ENCODE measurements around the gene CELF2. TPM values are rescaled to one million over a fixed set of nuclear protein-coding genes. Genes with fewer than 3 reads are reported as not detected.

CELF2 gene
- total RNA-seq, 3 donors from 2014 or later = 40.0 to 178 (median 45.6) TPM

- H3K4me3 ChIP-seq = no peak overlapping the region
- DNase-seq (ENCODE audit: low spot score in 2 of 2) = no peak
- H3K27ac ChIP-seq = peak overlapping the region in 1 of 2 donors; percentile 32
- H3K4me1 ChIP-seq = no peaks in the 10 kb centered on the region
- intact Hi-C loops (cut with DNase I; ENCODE audit: low total_unique reads) = no loop called here
- no peaks in the 10 kb centered on the region for H3K36me3 ChIP-seq
- TF ChIP-seq POLR2A (IDR thresholded peaks at IDR 0.05) (no peak), POLR2AphosphoS5 (IDR thresholded peaks at IDR 0.05) (no peak), CTCF (IDR thresholded peaks at IDR 0.05) (no peak)
- no peaks in the 10 kb centered on the region for H3K27me3 ChIP-seq
- H3K9me3 ChIP-seq = no peaks in the 10 kb centered on the region
Measured at GRCh38 chr10:11329062-11329673, 311.5 kb downstream of the CELF2 start.

GRCh38 chr10:11330383-11331045, 312.8 kb downstream of the CELF2 start:
- Histone ChIP-seq H3K4me3 (no peak overlapping the region), H3K36me3 (no peaks in the 10 kb centered on the region), H3K27me3 (no peaks in the 10 kb centered on the region), H3K9me3 (no peaks in the 10 kb centered on the region), H3K4me1 (no peaks in the 10 kb centered on the region), H3K27ac (peak overlapping the region in 1 of 2 donors; percentile 43)
- no peak for DNase-seq (ENCODE audit: low spot score in 2 of 2)
- intact Hi-C loops (cut with DNase I; ENCODE audit: low total_unique reads) = no loop called here
- TF ChIP-seq POLR2A (IDR thresholded peaks at IDR 0.05) = no peak
- TF ChIP-seq POLR2AphosphoS5 (IDR thresholded peaks at IDR 0.05) = no peak
- TF ChIP-seq CTCF (IDR thresholded peaks at IDR 0.05) = no peak

GRCh38 chr10:11331046-11331577, 313.4 kb downstream of the CELF2 start:
- no peak overlapping the region for H3K27ac ChIP-seq
- H3K4me3 ChIP-seq = no peak overlapping the region
- no peaks in the 10 kb centered on the region for H3K36me3 ChIP-seq
- H3K27me3 ChIP-seq = no peaks in the 10 kb centered on the region
- H3K4me1 ChIP-seq = no peaks in the 10 kb centered on the region
- intact Hi-C loops (cut with DNase I; ENCODE audit: low total_unique reads) = no loop called here
- DNase-seq (ENCODE audit: low spot score in 2 of 2) = no peak
- no peak for TF ChIP-seq POLR2A (IDR thresholded peaks at IDR 0.05)
- no peak for TF ChIP-seq CTCF (IDR thresholded peaks at IDR 0.05)
- TF ChIP-seq POLR2AphosphoS5 (IDR thresholded peaks at IDR 0.05) = no peak
- no peaks in the 10 kb centered on the region for H3K9me3 ChIP-seq

GRCh38 chr10:11331726-11332125, 314.1 kb downstream of the CELF2 start:
- Histone ChIP-seq H3K27ac (no peak overlapping the region), H3K4me1 (no peaks in the 10 kb centered on the region)
- no peak for TF ChIP-seq POLR2AphosphoS5 (IDR thresholded peaks at IDR 0.05)

GRCh38 chr10:11332846-11333245, 315.2 kb downstream of the CELF2 start:
- no peak for DNase-seq (ENCODE audit: low spot score in 2 of 2)
- no peak overlapping the region for H3K27ac ChIP-seq
- no peaks in the 10 kb centered on the region for H3K27me3 ChIP-seq
- H3K9me3 ChIP-seq = no peaks in the 10 kb centered on the region
- TF ChIP-seq POLR2AphosphoS5 (IDR thresholded peaks at IDR 0.05) (no peak), POLR2A (IDR thresholded peaks at IDR 0.05) (no peak), CTCF (IDR thresholded peaks at IDR 0.05) (no peak)
- no peaks in the 10 kb centered on the region for H3K36me3 ChIP-seq
- no peaks in the 10 kb centered on the region for H3K4me1 ChIP-seq
- intact Hi-C loops (cut with DNase I; ENCODE audit: low total_unique reads) = no loop called here
- H3K4me3 ChIP-seq = no peak overlapping the region

More at GRCh38 chr10:11331726-11332125, 314.1 kb downstream of the CELF2 start:
- no peaks in the 10 kb centered on the region for H3K36me3 ChIP-seq
- no peak overlapping the region for H3K4me3 ChIP-seq
- intact Hi-C loops (cut with DNase I; ENCODE audit: low total_unique reads) = no loop called here
- no peaks in the 10 kb centered on the region for H3K27me3 ChIP-seq
- no peaks in the 10 kb centered on the region for H3K9me3 ChIP-seq
- no peak for DNase-seq (ENCODE audit: low spot score in 2 of 2)
